Fibroblast of villous mesenchyme (primary cell): ENCODE data around the gene DNTT. TPM values are rescaled to one million over a fixed set of nuclear protein-coding genes. Genes with fewer than 3 reads are reported as not detected.
A peak's percentile ranks its signal among the peaks of the same experiment; 100 is the strongest.

ENCODE experiments used
- DNase-seq: peaks from one replicate; pipeline ENCODE4 v3.0.0-alpha.2; 2010; ENCODE audit warnings: low read depth
- H3K4me3 ChIP-seq: 2 replicates; pipeline ENCODE4 v1.5.1; 2011; ENCODE audit warnings: low read depth, mild to moderate bottlenecking, low read length
- total RNA-seq: library from RNA; depleted of rRNA; stranded (reverse); fragments of >200 nt; gene quantifications from 2 replicates; pipeline ENCODE4 v1.2.3, GENCODE V29; 2012
- TF ChIP-seq, protein P1 (sequence below): IDR thresholded peaks from 2 replicates; pipeline ENCODE4 v1.5.1; 2012; ENCODE audit warnings: low read depth, mild to moderate bottlenecking, low read length; ENCODE audit not compliant: insufficient read depth

Gene DNTT
- total RNA-seq, 1 donor: not detected

DNA sequence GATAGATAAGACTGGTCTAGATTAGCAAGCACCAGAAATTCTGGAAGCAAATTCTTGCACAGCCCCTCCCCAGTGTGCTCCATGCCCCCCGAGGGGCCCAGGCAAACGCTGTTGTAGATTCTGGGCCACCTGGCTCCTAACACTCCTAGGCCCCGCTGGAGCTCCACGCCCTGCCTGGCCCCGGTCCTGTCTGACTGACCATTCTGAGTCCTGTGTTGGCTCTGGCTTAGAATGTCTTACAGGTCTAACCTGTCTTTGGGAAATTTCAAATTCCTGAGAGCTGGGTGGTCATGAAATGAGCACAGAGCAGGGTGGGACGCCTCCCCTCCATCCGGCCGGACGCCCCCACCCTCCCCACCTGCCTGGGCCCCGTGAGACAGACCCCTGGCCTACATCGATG lies 67.1 kb downstream of the DNTT start:
- H3K4me3 ChIP-seq: no peak overlapping the region
- no peak for DNase-seq
- TF ChIP-seq, protein P1, sequence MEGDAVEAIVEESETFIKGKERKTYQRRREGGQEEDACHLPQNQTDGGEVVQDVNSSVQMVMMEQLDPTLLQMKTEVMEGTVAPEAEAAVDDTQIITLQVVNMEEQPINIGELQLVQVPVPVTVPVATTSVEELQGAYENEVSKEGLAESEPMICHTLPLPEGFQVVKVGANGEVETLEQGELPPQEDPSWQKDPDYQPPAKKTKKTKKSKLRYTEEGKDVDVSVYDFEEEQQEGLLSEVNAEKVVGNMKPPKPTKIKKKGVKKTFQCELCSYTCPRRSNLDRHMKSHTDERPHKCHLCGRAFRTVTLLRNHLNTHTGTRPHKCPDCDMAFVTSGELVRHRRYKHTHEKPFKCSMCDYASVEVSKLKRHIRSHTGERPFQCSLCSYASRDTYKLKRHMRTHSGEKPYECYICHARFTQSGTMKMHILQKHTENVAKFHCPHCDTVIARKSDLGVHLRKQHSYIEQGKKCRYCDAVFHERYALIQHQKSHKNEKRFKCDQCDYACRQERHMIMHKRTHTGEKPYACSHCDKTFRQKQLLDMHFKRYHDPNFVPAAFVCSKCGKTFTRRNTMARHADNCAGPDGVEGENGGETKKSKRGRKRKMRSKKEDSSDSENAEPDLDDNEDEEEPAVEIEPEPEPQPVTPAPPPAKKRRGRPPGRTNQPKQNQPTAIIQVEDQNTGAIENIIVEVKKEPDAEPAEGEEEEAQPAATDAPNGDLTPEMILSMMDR: no peak

DNA sequence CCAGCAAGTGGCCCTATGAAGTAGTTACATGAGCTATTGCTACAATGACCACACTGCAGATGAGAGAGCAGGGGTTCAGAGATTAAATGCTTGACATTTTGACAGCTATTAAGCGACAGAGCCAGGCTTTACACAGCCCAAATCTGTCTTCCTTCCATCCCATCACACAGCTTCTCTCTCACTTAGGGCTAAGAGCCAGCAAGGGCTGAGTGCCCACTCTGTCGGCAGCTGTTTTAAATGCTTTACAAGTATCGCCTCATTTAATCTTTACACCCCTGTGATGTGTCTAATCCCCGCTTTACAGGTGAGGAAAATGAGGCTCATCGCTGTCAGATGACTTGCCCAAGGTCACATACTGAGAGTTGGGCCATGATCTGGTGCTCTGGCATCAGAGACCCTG lies 69.8 kb downstream of the DNTT start:
- H3K4me3 ChIP-seq: no peak overlapping the region
- no peak for DNase-seq
- TF ChIP-seq, protein P1: no peak

DNA sequence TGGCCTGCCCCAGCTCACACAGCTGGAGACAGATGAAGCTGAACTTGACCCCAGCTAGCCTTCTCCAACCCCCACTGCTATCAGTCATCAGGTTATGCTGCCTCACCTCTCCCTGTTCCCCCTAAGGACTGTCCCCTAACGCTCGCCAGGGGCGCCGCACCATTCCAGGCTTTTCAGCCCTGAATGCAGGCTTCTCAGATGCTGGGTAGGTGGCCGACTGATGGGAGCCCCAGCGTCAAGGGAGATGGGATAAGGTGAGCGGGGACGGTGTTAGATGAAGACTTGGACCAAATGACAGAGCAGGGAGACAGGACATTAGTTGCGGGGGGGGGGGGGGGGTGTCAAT lies 70.4 kb downstream of the DNTT start:
- no peak for DNase-seq
- TF ChIP-seq, protein P1: no peak
- no peak overlapping the region for H3K4me3 ChIP-seq

DNA sequence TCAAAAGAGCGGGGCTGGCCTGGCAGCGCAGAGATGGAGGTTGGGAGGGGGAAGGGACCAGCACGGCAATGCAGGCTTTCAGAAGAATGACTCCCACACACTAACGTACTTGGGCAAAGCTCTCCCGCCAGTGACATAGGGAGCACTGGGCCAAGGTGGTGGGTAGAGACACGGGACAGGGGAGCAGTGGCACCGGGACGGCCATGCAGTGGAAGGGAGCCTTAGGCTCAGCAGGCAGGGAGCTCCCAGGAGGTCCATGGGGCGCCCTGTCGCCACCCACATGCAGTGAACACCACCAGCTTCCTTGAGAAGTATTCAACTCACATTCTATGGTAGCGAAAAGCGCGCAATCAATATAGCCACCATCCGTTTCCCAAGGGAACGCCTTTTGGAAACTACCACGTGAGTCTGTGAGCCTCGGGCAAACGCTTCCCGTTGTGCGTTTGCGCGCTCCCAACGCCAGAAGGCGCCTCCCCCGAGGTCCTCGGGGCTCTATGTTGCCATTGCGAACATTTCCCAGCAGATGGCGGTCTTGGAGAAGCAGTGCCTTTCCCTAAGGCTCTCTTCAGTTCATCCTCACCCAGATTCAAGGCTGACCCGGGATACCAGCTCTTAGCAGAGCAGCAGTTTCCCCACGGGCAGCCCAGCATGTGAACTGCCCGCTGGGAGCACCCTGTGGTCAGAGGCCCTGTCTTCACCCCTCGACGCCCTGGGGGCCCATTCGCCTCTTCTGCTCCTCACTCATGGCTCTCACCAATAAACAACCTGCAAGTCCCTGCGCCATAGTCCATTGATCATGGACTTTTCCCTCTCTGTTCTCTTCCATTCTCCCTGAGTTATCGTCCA lies 71.0 kb downstream of the DNTT start:
- DNase-seq: peak; percentile 86
- peak overlapping the region; percentile 33 for H3K4me3 ChIP-seq
- TF ChIP-seq, protein P1: peak; percentile 96

DNA sequence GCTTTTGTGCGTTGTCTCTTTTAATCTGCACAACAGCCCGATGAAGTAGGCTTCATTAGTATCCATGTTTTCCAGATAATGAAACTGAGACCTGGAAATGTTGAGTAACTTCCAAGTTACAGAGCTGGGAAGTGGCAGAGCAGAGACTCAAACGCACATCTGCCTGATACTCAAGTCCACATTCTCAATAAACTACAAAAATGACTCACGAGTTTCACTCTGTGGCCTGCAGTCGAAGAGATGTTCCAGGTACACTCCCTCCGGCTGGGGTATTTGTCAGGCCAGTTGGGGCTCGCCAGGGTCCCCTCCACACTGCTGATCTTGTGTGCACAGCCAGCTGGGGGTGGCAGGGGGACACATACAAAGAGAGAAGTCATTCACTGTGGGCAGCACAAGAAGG lies 72.2 kb downstream of the DNTT start:
- TF ChIP-seq, protein P1: no peak
- H3K4me3 ChIP-seq: no peak overlapping the region
- DNase-seq: no peak

DNA sequence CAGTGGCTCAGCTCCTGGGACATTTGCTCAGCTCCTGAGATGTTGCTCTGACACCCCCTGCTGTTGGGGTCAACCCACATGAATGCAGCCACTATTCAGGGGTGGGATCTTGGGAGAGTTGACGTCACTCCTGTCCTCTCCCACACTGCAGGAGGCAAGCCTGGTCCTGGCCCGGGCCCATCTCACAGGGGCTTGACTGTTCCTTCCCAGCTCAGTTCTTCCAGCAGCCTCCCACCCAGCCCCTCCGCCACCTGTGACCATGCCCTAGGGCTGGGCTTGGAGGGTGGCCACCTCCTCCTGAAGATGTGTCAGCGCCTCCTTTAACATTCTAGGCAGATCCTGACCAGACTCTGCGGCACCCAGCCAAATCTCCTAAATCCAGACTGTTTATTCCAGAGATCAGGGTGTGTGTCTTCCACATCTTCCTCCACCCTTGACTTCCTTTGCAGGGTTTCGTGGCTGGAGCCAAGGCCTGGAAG lies 73.6 kb downstream of the DNTT start:
- no peak overlapping the region for H3K4me3 ChIP-seq
- peak; percentile 76 for DNase-seq
- TF ChIP-seq, protein P1: no peak

DNA sequence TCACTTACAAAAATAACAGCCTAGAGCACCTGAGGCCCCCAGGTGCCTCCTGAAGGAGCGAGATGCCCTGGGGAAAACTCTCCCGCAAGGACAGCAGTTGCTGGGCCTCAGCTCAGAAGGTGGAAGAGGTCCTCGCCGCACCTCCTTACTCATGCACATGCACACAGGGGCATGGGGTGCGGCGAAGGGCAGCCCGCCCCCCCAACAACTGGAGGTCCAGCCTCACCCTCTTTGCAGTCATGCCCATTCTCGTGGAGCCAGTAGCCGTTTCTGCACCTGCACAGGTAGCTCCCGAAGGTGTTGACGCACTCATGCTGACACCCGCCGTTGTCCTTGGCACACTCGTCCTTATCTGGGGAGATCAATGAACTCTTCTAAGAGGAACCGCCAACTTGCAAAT lies 74.5 kb downstream of the DNTT start:
- H3K4me3 ChIP-seq: no peak overlapping the region
- TF ChIP-seq, protein P1: no peak
- DNase-seq: no peak
